Measurements from ENCODE around the gene TLR1. TPM values are rescaled to one million over a fixed set of nuclear protein-coding genes. Genes with fewer than 3 reads are reported as not detected.

Gene TLR1
- total RNA-seq, 1 donor from 2014 or later, result 5.3 TPM

Other genes with a start within 250 kb of the TLR1 start
- gene KLF3, start 140.6 kb downstream of the TLR1 start, total RNA-seq, result 15.8 and 24.8 TPM in 2 replicates
- not detected in 2 replicates for gene TLR10, start 21.8 kb downstream of the TLR1 start, total RNA-seq
- gene TLR6, start 52.0 kb upstream of the TLR1 start, total RNA-seq, result 0.13 TPM in 2 replicates
- gene FAM114A1, start 63.0 kb upstream of the TLR1 start, total RNA-seq, result 76.8 and 106 TPM in 2 replicates
- gene TMEM156, start 227.6 kb upstream of the TLR1 start, total RNA-seq, result 0.25 and 0.39 TPM in 2 replicates